Posterior vena cava (tissue), 2 donors: ENCODE measurements around the gene BRINP3. TPM values are rescaled to one million over a fixed set of nuclear protein-coding genes. Genes with fewer than 3 reads are reported as not detected.
"Not testable (repeated sequence)": the region's sequence is repeated elsewhere in the genome, so short reads cannot be mapped to it uniquely, and the experiment has no call there.

Experiments used
- DNase-seq: peaks from one replicate; pipeline ENCODE4 v3.0.0-alpha.2; 2020; ENCODE audit warnings: low spot score
- intact Hi-C, 2 donors: fragments of 100-400 bp; cut with DNase I; formaldehyde crosslinking; loops; one replicate each; pipeline versions ENCODE4 v1.14.1 to v1.14.2; 2022 to 2023
- total RNA-seq, 2 donors: library from RNA; stranded (reverse); fragmentation: NEBNext Ultra II Directional; extraction: Animal tissue kit (Norgen Biotek cat#: 25700); gene quantifications; one replicate each; pipeline ENCODE4 v1.2.1, GENCODE V29; 2021
- donor health status: DM: yes; HTN: yes; CAD: no.
- donor health status: DM: yes; HTN: yes; CAD: no.

The BRINP3 gene
- total RNA-seq, 2 donors from 2014 or later, result 0.28 TPM; not detected in 1

DNA sequence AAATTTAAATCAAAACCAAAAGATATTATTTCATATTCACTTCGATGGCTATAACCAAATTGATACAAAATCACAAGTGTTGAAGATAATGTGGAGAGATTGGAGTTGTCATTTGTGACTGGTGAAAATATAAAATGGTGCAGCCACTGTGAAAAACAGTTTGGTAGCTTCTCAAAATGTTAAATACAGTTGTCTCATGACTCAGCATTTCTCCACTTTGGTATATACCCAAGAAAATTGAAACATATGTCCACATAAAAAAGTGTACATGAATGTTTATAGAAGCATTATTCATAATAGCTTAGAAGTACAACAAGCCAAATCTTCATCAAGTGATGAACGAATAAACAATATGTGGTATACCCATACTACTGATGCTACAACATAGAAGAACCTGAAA lies 318.5 kb downstream of the BRINP3 start:
- DNase-seq, result no peak
- intact Hi-C loops, result no loop called here

DNA sequence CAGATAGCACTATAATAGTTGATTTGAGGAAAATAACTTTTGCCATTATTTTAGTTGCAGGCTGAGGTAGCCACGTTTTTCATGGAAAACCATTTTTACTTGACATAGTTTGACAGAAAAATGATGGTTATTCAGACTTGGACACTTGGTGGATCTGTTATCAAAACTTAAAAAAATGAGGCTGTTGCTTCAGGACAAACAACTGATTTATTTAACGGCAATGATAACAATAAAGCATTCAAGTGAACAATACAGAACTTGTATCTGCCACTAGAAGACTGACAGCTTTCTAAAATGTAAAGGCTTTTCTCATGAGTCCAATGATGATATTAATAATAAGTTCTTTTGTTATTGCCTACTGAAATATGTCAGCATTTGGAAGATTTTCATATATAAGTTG lies 322.9 kb downstream of the BRINP3 start:
- intact Hi-C loops, result no loop called here
- DNase-seq, result no peak

DNA sequence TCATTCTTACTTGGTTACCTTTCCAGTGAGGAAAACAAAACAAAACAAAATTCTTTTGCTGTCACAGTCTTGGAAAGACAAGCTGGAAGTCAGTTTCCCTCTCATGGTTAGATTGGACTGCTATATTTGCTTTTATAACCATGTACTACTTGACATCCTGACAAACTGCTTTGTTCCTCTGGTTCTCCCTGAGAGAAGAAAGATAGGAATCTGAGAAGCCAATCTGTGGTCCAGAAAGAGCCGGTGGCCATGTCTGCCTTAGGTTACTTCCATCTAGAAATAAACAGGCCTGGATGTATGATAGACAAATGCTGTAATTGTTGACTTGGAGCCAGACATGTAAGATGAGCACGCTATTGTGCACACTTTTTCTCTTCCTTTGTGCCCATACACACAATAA lies 330.0 kb downstream of the BRINP3 start:
- intact Hi-C loops, result no loop called here
- DNase-seq, result no peak

DNA sequence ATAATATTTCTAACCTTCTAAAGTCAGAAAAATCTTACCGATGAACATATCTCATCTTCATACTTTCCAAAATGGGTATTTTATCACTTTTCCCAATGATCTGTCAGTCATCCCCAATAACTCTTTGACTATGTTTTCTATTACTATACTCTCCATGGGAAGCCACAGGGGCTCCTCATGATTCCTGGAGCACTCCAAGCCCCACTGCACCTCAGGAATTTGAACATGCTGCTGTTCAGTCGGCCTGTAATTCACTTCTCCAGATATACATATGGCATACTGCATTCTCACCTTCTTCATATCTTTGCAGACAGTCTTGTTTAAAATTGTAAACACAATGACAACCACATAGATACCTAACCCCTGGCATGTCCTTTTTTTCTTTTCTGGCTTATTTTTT lies 333.0 kb downstream of the BRINP3 start:
- intact Hi-C loops, result no loop called here

DNA sequence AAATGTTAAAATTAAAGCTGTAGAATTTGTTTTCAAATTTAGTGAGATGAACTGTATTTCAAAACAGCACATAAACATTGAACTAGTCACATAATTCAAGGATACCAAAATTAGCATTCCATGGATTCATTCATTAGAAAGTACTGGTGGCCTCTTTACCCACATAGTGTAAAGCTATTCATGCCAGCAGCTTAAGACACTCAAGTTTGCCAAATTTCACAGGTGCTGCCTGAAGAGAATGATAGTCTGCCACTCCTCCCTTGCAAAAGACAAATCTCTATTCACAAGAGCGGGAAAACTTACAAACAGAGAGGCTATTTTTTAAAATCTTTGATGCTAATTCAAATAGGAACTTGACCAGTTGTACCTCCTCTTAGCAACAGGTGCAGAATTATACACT lies 337.0 kb downstream of the BRINP3 start:
- intact Hi-C loops, result no loop called here
- DNase-seq, result no peak

More for the DNA sequence above, 333.0 kb downstream of the BRINP3 start:
- no peak for DNase-seq

DNA sequence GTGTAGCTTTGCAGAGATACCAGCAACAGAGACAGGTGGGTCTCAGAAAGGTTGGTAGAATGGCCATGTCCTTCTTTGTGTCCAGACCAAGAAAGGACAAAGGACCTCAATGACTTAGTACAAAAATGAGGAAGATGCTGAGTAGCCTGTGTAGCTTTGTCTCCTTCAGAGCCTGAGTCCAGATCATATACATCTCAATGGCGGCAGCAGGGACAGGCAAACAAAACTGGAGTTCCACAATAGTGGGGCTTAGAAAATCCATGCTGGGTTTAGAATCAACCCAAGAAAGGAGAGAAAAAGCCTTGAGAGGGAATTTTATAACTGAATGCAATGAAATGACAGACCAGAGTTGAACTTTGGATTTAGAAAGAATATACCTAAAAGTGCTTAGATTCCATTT lies 339.0 kb downstream of the BRINP3 start:
- no peak for DNase-seq
- intact Hi-C loops, result no loop called here

DNA sequence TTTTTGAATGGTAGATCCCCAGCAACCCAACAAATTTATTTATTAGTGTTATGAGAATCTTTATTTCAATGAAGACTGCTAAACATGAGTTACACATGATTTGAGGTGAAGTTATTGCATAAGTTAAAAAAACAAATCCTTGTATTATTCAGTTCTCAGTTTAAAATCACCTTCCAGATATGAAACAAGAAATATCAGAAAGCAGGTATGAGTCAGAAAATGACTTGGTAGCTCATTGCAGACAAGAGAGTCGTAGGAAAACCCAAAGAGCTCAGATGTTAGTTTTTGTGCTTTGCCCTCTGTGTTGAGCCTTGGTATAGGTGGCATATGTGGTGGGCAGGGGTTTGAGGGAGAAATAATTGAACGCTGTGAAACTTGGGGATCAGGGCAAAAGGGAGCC lies 339.4 kb downstream of the BRINP3 start:
- DNase-seq, result no peak
- intact Hi-C loops, result no loop called here

DNA sequence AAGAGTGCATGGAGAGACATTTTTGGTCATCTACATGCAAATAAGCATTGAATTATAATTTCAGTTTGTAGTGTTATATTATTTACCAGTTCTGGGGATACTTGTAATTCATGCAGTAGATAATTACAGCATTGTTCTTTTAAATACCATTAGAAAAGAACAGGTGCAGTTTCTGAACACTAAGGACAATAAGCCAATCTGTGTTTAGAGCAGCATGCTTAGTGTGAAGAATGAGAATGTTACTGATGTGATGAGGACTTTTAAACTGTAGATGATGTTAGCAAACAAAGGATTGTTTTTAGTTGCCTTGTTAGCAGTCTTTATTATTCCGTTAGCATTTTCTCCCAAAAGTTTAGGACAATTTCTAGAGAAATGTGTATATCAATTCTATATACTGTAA lies 348.3 kb downstream of the BRINP3 start:
- intact Hi-C loops, result no loop called here
- no peak for DNase-seq

DNA sequence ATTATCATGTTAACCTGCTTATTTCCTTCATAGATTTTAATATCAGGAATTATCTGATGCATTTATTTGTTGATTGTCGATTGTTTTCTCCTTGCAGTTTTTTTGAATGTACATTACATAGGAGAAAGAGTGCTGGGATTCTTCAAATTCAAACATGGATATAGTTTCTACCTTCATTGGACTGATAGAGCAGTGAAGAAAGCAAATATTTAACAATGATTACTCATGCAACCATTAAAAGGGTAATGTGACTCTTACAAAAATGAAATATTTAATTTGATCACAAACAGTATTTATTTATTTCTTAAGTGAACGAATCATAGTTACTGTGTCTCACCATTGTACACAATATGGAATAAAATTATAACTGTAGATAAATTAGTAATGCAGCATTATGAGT lies 350.9 kb downstream of the BRINP3 start:
- DNase-seq, result no peak
- intact Hi-C loops, result no loop called here

DNA sequence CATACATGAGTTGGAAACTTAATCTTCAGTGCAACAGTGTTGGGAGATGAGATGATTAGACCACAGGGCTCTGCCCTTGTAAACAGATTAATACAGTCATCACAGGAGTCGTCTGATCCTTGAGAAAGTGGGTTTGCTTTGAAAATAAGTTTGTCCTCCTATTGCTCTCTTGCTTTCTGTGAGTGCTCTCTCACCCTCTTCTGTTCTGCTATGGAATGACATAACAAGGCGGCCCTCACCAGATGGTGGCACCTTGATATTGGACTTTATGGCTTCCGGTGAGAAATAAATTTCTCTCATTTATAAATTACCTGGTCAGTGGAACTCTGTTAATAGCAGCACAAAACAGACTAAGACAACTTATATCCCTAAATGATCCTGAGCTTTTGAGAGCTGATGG lies 353.6 kb downstream of the BRINP3 start:
- DNase-seq, result no peak
- intact Hi-C loops, result no loop called here

DNA sequence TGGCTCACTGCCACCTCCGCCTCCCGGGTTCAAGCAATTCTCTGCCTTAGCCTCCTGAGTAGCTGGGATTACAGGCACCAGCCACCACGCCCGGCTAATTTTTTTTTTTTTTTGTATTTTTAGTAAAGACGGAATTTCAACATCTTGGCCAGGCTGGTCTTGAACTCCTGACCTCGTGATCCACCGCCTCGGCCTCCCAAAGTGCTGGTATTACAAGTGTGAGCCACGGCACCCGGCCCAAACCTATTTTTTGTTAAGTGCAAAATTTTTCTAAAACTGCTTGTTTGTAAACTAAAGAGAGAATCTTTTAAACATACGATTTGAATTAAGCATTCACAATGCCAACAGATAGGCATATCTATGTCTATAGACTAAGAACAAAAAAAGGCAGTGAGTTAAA lies 357.1 kb downstream of the BRINP3 start:
- intact Hi-C loops, DNase-seq: not testable (repeated sequence)

DNA sequence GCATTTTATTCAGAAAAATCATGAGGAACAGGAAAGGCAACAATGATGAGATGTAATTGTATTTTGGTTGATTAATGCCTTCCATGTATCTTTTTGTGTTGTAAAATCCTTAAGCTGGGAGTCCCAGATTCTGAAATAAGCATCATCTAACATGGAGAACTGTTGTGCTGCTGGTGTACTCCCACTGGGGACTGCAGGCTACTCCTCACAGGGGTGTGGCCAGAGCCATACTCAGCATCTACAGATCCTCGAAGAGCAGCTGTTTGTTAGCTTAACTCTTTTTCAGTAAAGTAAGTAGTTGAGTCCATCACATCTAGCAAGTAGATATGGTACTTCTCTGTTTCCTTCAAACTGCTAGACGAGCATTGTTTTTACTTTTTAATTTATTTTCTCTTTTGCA lies 358.0 kb downstream of the BRINP3 start:
- intact Hi-C loops, result no loop called here
- no peak for DNase-seq

DNA sequence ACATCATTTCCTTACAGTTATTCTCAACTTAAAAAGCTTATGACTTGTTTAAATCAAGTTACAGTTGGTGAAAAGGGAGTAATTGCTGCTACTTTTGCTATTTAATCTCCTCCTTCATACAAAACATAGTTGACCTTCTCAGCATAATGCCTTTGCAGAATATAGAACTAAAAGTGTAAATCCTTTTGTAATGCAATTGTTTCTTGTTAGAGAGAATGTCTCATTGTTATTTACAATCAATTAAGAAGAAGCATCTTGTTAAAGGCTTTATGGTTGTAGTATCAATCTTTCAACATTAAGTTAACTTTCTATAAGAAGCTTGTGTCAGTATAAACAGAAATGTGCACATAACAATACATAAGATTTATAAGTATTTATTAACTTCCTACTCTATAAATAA lies 360.7 kb downstream of the BRINP3 start:
- intact Hi-C loops, result no loop called here
- DNase-seq, result no peak

DNA sequence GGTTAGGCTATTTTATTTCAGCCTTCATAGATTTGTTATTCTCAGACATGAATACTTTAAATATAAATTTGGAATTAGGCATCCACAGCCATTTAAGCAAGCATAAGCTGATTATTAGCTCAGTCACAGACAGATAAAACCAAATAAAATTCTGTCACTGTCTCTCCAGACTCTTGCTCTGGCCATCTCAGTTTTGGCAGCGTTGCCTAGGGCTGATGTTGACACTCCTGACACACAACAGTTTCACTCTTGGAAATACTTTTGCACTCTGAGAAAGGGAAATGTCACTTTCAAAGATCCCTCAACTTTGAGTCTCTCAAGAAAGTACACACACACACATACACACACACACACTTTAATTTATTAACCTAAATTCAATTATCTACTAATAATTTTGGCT lies 372.7 kb downstream of the BRINP3 start:
- DNase-seq, result no peak
- intact Hi-C loops, result no loop called here

DNA sequence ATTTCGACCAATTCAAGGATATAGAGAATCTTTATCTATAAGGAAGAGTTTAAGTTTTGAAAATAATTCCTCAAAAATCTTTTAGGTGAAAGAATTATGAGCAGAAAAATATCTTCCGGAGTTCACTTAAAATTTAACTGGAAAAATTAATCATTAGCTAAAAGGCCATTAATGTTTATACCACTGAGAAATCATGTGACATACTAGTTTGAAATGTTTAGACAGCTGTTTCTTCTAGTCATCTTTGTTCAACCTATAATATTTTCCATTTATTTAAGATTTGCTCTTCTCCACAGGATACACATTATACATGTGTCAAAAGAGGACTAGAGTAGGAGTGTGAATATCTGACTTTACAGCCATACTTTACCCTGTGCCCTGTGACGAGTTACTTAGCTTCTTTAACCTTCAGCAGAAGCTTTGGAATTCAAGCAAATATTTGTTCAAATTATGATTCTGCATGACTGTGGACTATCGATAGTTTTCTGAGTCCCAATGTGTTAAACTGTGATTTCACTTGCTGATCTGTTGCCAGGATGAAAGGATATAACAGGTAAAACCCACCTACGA lies 374.8 kb downstream of the BRINP3 start:
- intact Hi-C loops, result no loop called here
- no peak for DNase-seq

DNA sequence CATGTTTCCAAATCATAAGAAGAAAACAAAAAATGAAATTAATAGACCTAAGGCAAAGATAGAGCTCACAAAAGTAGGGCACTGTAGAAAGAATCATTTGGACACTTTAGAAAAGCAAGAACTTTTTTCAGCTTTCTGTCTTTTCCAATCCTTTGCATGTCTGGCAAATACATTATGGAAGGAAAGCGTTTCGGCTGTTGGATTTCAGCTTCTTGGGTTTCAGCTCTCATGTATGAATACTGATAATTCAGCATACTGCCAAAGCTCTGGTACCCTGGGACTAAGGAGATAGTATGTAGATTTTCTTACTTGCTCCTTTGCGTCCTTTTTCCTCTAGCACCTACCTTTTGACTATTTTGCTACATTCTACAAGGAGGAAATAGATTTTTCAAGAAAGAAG lies 375.9 kb downstream of the BRINP3 start:
- intact Hi-C loops, result no loop called here
- DNase-seq, result no peak

DNA sequence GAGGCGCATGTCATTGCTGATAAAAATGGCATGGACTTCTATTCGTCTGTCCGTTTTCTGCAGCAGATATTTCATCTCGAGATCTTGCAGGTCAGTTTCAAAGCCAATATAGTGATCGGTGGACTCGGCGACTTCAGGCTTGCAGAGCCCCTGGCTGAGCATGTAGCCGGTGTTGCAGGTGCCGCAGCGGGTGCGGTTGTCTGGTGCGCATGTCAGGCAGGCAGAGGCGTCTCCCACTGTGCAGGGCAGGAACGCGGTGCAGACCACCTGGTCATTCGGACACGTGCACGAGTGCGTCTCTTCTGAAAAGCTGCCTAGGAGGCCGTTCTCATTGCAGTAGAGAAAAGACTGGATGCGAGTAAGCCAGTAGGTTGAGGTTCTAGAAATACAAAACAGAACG lies 378.9 kb downstream of the BRINP3 start:
- intact Hi-C loops, result no loop called here

DNA sequence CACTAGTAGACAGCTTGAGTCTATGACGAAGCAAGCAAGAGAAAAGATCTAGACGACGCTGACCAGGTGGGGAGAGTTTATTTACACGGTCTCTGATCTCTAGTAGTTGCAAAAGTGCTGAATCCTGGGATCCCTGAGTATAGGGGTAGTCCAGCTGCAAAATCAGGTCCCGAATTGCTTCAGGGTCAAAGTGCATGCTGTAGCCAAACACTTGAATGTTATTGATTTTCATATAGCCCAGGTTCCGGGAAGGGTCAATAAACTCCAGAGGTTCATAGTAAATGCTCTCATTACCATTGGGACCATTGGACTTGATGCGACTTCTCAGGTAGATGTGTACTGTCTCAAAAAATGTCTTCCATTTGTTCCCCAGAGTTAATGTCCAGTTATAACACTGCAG lies 379.6 kb downstream of the BRINP3 start:
- intact Hi-C loops, result no loop called here
- no peak for DNase-seq

More for the DNA sequence above, 378.9 kb downstream of the BRINP3 start:
- no peak for DNase-seq

DNA sequence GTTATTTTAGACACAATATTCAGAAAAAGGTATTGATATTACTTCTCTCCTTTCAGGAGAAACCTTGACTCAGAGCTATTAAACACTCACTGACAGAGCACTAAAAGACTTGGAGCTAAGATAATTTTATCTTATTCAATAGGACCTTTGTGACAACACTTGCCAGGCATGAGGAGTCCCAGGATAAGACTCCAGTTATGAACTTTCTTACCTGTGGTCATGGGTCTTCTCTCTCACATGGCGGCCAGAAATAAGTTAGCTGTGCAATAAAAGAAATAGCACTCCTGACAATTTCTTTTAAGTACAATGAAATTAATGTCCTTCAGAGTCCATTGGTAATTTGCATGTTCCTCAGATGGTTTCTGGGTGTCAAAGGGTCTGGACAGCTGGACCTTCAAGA lies 382.1 kb downstream of the BRINP3 start:
- intact Hi-C loops, result no loop called here
- no peak for DNase-seq

DNA sequence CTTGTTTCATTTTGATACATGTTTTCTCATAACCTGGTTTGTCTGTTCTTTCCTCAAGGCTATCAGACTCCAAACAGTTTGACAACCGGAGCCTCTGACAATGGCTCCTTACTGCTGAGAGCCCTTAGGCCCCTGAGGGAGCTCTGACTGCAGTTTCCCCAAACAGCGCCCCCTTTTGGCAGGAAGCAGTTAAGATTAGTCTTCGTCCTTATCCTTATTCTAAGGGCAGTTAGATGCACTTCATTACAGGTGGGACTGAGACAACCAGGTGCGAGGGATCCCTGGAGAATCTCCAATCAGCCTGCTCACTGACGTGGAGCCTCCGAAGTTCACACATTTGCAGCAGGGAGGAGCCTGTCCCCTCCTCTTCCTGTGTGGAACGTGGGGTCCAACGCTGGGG lies 393.1 kb downstream of the BRINP3 start:
- intact Hi-C loops, result no loop called here
- DNase-seq, result no peak

DNA sequence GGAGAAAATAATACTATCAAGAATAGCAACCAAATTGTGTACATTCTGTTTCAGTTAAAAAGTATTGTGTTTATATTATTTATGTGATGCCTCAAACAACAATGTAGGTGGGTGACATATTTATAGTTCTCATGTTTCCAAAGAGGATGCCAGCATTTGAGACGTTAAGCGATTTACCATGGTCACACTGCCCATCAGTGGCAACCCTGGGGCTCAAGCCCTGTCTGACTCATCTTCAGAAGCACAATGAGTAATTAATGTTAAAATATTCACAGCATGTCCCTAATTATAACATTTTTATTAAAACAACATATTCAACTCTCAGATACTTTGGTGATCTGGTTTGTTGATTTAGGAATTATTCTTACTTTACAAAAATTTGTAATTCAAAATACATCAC lies 409.4 kb downstream of the BRINP3 start:
- no peak for DNase-seq
- intact Hi-C loops, result no loop called here

DNA sequence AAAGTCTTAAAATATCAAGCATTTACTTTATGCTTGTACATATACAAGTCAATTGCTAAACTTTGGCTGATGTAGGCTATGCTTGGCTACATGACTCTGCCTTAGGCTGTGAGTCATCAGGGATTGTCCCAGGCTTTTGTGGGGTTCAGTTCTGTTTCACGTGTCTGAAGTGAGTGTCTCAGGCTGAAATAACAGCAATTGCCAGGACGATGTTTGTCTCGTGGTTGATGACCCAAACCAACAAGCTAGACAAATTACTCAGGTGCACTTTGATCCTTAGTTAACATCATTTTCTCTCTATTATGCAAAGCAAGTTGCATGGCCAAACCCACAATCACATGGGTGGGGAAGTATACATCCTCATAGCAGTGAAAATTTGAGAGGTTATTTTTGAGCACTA lies 410.1 kb downstream of the BRINP3 start:
- no peak for DNase-seq
- intact Hi-C loops, result no loop called here
